Testis (tissue), 5 donors: Measurements from ENCODE around the gene CPE. TPM values are rescaled to one million over a fixed set of nuclear protein-coding genes. Genes with fewer than 3 reads are reported as not detected.

Source experiments
- DNase-seq: peaks from one replicate; pipeline ENCODE4 v3.0.0-alpha.2; 2019
- H3K27ac ChIP-seq, 2 donors: fragments of 200-600 bp; sonication (generic); one replicate each; pipeline ENCODE4 v1.5.1; 2019
- H3K27me3 ChIP-seq: fragments of 200-600 bp; sonication (generic); one replicate; pipeline ENCODE4 v1.5.1; 2019
- H3K36me3 ChIP-seq: fragments of 200-600 bp; sonication (generic); one replicate; pipeline ENCODE4 v1.5.1; 2017; ENCODE audit warnings: low read depth; ENCODE audit errors: missing control alignments
- H3K4me1 ChIP-seq: fragments of 200-600 bp; sonication (generic); one replicate; pipeline ENCODE4 v1.5.1; 2019
- H3K4me3 ChIP-seq, 2 donors: fragments of 200-600 bp; sonication (generic); one replicate each; pipeline ENCODE4 v1.5.1; 2017 to 2019
- H3K9me3 ChIP-seq: fragments of 200-600 bp; sonication (generic); one replicate; pipeline ENCODE4 v1.5.1; 2017
- POLR2A ChIP-seq: fragments of 450-650 bp; IDR thresholded peaks from one replicate; pipeline ENCODE4 v1.6.1; 2017; ENCODE audit warnings: antibody characterized with exemption, mild to moderate bottlenecking, moderate library complexity
- WGBS, 2 donors: methylation state at CpG; one replicate each; pipeline ENCODE4 v1.1.5; 2018; 5-methylcytosine and 5-hydroxymethylcytosine counted together
- intact Hi-C: fragments of 100-400 bp; cut with DNase I; formaldehyde crosslinking; loops from one replicate; pipeline ENCODE4 v1.15.1; 2023; ENCODE audit warnings: low total_unique reads
- long read RNA-seq, 2 donors: transcript quantifications; one replicate each; lab custom pipeline, GENCODE V29; 2026
- polyA plus RNA-seq: library from polyadenylated mRNA; stranded (reverse); fragments of 350-450 nt; fragmentation: Illumina TruSeq; extraction: RNeasy Lipid Tissue Mini Kit (QIAGEN cat#74804); gene quantifications from one replicate; pipeline ENCODE4 v1.2.3, GENCODE V29; 2014; ENCODE audit warnings: low read depth, low replicate concordance; ENCODE audit not compliant: insufficient read depth
- total RNA-seq, 2 donors: library from RNA; depleted of rRNA; stranded (reverse); fragments of >200 nt; gene quantifications; one replicate each; pipeline ENCODE4 v1.2.3, GENCODE V29; 2016
- TF ChIP-seq, protein P1 (sequence below), 3 experiments: fragments of 450-650 bp in 2 of 3; fragments of 200-600 bp in 1 of 3; sonication (generic) in 1 of 3; IDR thresholded peaks; one replicate each; pipeline ENCODE4 v1.5.1; 2016 to 2019; ENCODE audit warnings: antibody characterized with exemption in 3 of 3, mild to moderate bottlenecking in 2 of 3, moderate library complexity in 1 of 3

CPE gene
- total RNA-seq (100 to 1,000 TPM; 324 to 589 TPM), polyA plus RNA-seq (290 TPM)
- long read RNA-seq, donor 1, transcript CPE-201 (9 exons, 2,421 nt) = major isoform, 87 of 189 reads
- long read RNA-seq, donor 1, partial matches to known transcripts = 94 of 189 reads
- long read RNA-seq, donor 1, other reads (novel, unspliced or antisense) = 8 of 189 reads
- long read RNA-seq, donor 2, transcript CPE-201 (9 exons, 2,421 nt) = major isoform, 31 of 82 reads
- long read RNA-seq, donor 2, partial matches to known transcripts = 46 of 82 reads
- long read RNA-seq, donor 2, other reads (novel, unspliced or antisense) = 5 of 82 reads

DNA sequence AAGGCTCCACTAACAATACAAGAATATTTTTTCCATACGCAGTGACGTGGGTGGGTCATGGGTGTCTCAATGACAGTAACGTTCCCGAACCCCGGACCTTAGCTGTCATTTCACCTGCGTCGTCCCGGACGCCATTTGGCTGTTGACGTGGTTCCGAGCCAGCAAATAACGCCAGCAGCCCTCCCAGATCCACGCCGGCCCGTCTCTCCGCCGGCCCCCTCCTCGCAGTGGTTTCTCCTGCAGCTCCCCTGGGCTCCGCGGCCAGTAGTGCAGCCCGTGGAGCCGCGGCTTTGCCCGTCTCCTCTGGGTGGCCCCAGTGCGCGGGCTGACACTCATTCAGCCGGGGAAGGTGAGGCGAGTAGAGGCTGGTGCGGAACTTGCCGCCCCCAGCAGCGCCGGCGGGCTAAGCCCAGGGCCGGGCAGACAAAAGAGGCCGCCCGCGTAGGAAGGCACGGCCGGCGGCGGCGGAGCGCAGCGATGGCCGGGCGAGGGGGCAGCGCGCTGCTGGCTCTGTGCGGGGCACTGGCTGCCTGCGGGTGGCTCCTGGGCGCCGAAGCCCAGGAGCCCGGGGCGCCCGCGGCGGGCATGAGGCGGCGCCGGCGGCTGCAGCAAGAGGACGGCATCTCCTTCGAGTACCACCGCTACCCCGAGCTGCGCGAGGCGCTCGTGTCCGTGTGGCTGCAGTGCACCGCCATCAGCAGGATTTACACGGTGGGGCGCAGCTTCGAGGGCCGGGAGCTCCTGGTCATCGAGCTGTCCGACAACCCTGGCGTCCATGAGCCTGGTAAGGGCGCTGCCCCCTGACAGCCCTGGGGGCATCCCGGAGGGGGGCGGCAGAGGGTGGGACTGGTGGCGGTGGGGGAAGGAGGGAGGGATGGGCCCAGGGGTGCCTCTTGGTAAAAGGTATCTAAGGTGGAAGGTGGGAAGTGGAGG lies at the start of gene CPE:
Gene CPE (plus strand): TSS at position 264 of the 933 bp plus-strand sequence. CDS start 214 bp downstream, at position 478.
- Histone ChIP-seq H3K4me3 (peak within 1 kb of the TSS; percentile 75 to 84), H3K9me3 (no peaks in the 10 kb centered on the region), H3K36me3 (no peaks in the 10 kb centered on the region), H3K27ac (peak within 1 kb of the TSS; percentile 94 to 96), H3K4me1 (peaks cover 3% of the 10 kb centered on the region), H3K27me3 (no peaks in the 10 kb centered on the region)
- 1% methylated on average over 23 to 63 of the region's 82 CpGs for WGBS, 2 donors
- no peak for TF ChIP-seq POLR2A
- TF ChIP-seq, protein P1, sequence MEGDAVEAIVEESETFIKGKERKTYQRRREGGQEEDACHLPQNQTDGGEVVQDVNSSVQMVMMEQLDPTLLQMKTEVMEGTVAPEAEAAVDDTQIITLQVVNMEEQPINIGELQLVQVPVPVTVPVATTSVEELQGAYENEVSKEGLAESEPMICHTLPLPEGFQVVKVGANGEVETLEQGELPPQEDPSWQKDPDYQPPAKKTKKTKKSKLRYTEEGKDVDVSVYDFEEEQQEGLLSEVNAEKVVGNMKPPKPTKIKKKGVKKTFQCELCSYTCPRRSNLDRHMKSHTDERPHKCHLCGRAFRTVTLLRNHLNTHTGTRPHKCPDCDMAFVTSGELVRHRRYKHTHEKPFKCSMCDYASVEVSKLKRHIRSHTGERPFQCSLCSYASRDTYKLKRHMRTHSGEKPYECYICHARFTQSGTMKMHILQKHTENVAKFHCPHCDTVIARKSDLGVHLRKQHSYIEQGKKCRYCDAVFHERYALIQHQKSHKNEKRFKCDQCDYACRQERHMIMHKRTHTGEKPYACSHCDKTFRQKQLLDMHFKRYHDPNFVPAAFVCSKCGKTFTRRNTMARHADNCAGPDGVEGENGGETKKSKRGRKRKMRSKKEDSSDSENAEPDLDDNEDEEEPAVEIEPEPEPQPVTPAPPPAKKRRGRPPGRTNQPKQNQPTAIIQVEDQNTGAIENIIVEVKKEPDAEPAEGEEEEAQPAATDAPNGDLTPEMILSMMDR (IDR thresholded peaks at IDR 0.05) = peak; percentile 22 to 57 (median 54)
- intact Hi-C loops = no loop called here
- peak; percentile 88 for DNase-seq

DNA sequence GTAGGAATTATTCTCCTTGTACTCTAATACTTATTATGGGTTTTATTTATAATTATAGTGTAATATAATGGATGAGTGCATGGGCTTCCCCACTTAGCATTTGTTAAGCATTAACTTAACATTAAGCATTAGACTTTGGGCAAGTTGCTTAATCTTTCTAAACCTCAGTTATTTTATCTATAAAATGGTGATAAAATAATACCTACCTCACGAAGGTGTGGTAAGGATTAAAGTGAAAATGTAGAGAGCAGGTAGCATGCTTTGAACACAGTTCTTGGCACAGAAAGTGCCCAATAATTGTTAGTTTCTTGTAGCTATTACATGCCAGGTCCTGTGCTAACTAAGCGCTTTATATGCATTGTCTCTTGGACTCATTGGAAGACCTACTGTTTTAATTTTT lies 48.7 kb upstream of the CPE start:
- no peak overlapping the region for H3K4me3 ChIP-seq
- H3K9me3 ChIP-seq = no peaks in the 10 kb centered on the region
- intact Hi-C loops = no loop called here
- no peak for TF ChIP-seq POLR2A
- TF ChIP-seq, protein P1 (IDR thresholded peaks at IDR 0.05) = no peak
- 79 to 93% methylated on average over 2 of the region's 2 CpGs for WGBS, 2 donors
- H3K27ac ChIP-seq = peak overlapping the region in 1 of 2 donors; percentile 11
- H3K27me3 ChIP-seq = no peaks in the 10 kb centered on the region
- no peaks in the 10 kb centered on the region for H3K36me3 ChIP-seq
- DNase-seq = no peak
- peaks cover 16% of the 10 kb centered on the region for H3K4me1 ChIP-seq

DNA sequence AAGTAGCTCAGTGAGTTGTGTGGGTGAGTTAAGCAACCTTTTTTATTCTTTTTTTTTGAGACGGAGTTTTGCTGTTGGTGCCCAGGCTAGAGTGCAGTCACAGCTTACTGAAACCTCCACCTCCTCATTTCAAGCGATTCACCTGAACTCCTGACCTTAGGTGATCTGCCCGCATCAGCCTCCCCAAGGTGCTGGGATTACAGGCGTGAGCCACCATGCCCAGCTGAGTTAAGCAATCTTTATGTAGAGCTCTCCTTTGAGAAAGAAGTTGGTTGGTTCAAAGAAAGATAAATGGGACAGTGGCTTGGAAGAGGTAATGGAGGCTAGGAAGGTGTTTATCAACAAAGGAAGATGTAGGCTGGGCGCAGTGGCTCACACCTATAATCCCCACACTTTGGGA lies 48.1 kb upstream of the CPE start:
- DNase-seq = no peak
- peaks cover 15% of the 10 kb centered on the region for H3K4me1 ChIP-seq
- H3K27ac ChIP-seq = no peak overlapping the region
- intact Hi-C loops = no loop called here
- no peaks in the 10 kb centered on the region for H3K9me3 ChIP-seq
- TF ChIP-seq, protein P1 (IDR thresholded peaks at IDR 0.05) = no peak
- TF ChIP-seq POLR2A = no peak
- no peaks in the 10 kb centered on the region for H3K36me3 ChIP-seq
- no peak overlapping the region for H3K4me3 ChIP-seq
- 78 to 79% methylated on average over 5 of the region's 5 CpGs for WGBS, 2 donors
- no peaks in the 10 kb centered on the region for H3K27me3 ChIP-seq

DNA sequence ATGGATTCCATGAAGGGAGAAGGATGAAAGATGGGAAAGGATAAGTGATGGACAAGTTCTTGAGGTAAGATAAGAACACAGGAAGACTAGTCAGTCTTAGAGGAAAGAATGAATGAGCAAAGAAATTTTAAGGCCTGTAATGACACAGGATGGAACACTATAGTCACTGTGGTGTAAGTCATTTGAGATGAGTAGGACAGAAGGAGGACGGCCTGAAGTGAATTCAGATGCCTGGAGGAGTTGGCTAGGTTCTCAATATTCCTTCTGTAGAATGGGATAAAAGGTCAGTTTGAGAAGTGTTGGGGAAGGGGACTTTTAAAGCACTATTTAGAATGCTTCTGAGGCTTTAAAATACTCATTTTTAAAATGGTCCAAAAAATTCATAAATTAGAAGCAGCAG lies 47.4 kb upstream of the CPE start:
- no peaks in the 10 kb centered on the region for H3K9me3 ChIP-seq
- no peaks in the 10 kb centered on the region for H3K36me3 ChIP-seq
- DNase-seq = no peak
- H3K4me3 ChIP-seq = no peak overlapping the region
- H3K27ac ChIP-seq = no peak overlapping the region
- TF ChIP-seq POLR2A = no peak
- 63 to 80% methylated on average over 1 of the region's 1 CpG for WGBS, 2 donors
- intact Hi-C loops = no loop called here
- peaks cover 12% of the 10 kb centered on the region for H3K4me1 ChIP-seq
- H3K27me3 ChIP-seq = no peaks in the 10 kb centered on the region

DNA sequence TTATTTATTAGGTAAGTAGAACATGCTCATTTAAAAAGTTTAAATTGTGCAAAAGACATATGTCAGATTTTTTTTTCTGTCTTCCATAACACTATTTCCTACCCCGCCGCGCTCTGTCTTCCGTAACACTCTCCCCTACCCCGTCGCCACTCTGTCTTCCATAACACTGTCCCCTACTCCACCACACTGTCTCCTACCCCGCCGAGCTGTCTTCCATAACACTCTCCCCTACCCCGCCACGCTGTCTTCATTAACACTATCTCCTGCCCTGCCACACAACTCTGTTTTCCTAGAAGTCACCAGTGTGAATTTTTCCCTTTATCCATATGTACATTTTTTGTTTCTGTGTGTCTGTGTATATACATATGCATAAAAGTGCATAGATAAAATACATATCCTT lies 47.0 kb upstream of the CPE start:
- no peak overlapping the region for H3K4me3 ChIP-seq
- intact Hi-C loops = no loop called here
- no peak for DNase-seq

More for the DNA sequence above, 47.0 kb upstream of the CPE start:
- Histone ChIP-seq H3K36me3 (no peaks in the 10 kb centered on the region), H3K27ac (no peak overlapping the region), H3K4me1 (peaks cover 12% of the 10 kb centered on the region), H3K9me3 (no peaks in the 10 kb centered on the region), H3K27me3 (no peaks in the 10 kb centered on the region)
- no peak for TF ChIP-seq POLR2A
- TF ChIP-seq, protein P1 (IDR thresholded peaks at IDR 0.05) = no peak
- 74 to 87% methylated on average over 10 of the region's 10 CpGs for WGBS, 2 donors
